Neural cell (in vitro differentiated cells): Measurements from ENCODE around the gene RHBDF2.

ENCODE experiments used
- EP300 ChIP-seq: fragments of 450-650 bp; conservative IDR thresholded peaks from 2 replicates; pipeline ENCODE4 v1.6.1; 2014; ENCODE audit warnings: antibody characterized with exemption, mild to moderate bottlenecking, moderate library complexity; ENCODE audit not compliant: poor library complexity, severe bottlenecking
- EZH2 ChIP-seq: fragments of 200-600, 300-800 bp; shearing (Covaris generic), sonication (generic); IDR thresholded peaks from 2 replicates; pipeline ENCODE4 v1.6.1; 2014; ENCODE audit warnings: antibody characterized with exemption, low read length, borderline replicate concordance, mild to moderate bottlenecking; ENCODE audit not compliant: insufficient read depth, poor library complexity, severe bottlenecking
- MXI1 ChIP-seq: fragments of 450-650 bp; conservative IDR thresholded peaks from 2 replicates; pipeline ENCODE4 v1.6.1; 2014; ENCODE audit warnings: antibody characterized with exemption, mild to moderate bottlenecking; ENCODE audit not compliant: poor library complexity, severe bottlenecking
- POLR2AphosphoS5 ChIP-seq: IDR thresholded peaks from 2 replicates; pipeline ENCODE4 v1.6.1; 2012
- RAD21 ChIP-seq: fragments of 450-650 bp; conservative IDR thresholded peaks from 2 replicates; pipeline ENCODE4 v1.6.1; 2014; ENCODE audit warnings: antibody characterized with exemption, mild to moderate bottlenecking, moderate library complexity
- SMC3 ChIP-seq: fragments of 450-650 bp; conservative IDR thresholded peaks from 2 replicates; pipeline ENCODE4 v1.6.1; 2014; ENCODE audit warnings: antibody characterized with exemption, mild to moderate bottlenecking, moderate library complexity; ENCODE audit not compliant: poor library complexity
- TAF1 ChIP-seq: IDR thresholded peaks from 2 replicates; pipeline ENCODE4 v1.6.1; 2012; ENCODE audit warnings: low read depth
- TF ChIP-seq, protein P1 (sequence below): fragments of 450-650 bp; IDR thresholded peaks from 2 replicates; pipeline ENCODE4 v1.5.1; 2014; ENCODE audit warnings: antibody characterized with exemption, mild to moderate bottlenecking, moderate library complexity; ENCODE audit not compliant: poor library complexity, severe bottlenecking
- TF ChIP-seq, protein P2 (sequence below): IDR thresholded peaks from 2 replicates; pipeline ENCODE4 v1.6.1; 2012; ENCODE audit warnings: borderline replicate concordance

DNA sequence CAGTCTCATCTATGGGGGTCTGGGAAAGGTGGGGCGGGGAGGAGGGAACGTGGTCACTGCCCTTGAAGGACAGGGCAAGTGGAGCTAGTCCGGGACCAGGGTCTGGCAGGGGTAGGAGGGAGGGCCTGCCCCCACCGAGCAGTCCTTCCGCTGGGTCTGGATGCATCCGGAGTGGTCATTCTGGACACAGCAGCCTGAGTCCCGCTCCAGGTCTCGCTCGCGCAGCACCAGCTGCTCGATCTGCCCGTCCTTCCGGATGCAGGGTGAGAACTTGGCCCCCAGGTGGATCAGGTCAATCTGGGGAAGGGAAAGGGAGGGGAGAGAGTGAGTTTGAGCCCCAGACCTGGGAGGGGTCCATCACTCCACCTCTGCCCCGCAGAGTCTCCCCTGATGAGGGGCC is 27.0 kb downstream of the RHBDF2 start:
- TF ChIP-seq POLR2AphosphoS5 (no peak), TAF1 (no peak), MXI1 (no peak), EZH2 (no peak), EP300 (no peak), SMC3 (no peak), RAD21 (no peak)
- TF ChIP-seq, protein P1, sequence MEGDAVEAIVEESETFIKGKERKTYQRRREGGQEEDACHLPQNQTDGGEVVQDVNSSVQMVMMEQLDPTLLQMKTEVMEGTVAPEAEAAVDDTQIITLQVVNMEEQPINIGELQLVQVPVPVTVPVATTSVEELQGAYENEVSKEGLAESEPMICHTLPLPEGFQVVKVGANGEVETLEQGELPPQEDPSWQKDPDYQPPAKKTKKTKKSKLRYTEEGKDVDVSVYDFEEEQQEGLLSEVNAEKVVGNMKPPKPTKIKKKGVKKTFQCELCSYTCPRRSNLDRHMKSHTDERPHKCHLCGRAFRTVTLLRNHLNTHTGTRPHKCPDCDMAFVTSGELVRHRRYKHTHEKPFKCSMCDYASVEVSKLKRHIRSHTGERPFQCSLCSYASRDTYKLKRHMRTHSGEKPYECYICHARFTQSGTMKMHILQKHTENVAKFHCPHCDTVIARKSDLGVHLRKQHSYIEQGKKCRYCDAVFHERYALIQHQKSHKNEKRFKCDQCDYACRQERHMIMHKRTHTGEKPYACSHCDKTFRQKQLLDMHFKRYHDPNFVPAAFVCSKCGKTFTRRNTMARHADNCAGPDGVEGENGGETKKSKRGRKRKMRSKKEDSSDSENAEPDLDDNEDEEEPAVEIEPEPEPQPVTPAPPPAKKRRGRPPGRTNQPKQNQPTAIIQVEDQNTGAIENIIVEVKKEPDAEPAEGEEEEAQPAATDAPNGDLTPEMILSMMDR, result no peak
- TF ChIP-seq, protein P2, sequence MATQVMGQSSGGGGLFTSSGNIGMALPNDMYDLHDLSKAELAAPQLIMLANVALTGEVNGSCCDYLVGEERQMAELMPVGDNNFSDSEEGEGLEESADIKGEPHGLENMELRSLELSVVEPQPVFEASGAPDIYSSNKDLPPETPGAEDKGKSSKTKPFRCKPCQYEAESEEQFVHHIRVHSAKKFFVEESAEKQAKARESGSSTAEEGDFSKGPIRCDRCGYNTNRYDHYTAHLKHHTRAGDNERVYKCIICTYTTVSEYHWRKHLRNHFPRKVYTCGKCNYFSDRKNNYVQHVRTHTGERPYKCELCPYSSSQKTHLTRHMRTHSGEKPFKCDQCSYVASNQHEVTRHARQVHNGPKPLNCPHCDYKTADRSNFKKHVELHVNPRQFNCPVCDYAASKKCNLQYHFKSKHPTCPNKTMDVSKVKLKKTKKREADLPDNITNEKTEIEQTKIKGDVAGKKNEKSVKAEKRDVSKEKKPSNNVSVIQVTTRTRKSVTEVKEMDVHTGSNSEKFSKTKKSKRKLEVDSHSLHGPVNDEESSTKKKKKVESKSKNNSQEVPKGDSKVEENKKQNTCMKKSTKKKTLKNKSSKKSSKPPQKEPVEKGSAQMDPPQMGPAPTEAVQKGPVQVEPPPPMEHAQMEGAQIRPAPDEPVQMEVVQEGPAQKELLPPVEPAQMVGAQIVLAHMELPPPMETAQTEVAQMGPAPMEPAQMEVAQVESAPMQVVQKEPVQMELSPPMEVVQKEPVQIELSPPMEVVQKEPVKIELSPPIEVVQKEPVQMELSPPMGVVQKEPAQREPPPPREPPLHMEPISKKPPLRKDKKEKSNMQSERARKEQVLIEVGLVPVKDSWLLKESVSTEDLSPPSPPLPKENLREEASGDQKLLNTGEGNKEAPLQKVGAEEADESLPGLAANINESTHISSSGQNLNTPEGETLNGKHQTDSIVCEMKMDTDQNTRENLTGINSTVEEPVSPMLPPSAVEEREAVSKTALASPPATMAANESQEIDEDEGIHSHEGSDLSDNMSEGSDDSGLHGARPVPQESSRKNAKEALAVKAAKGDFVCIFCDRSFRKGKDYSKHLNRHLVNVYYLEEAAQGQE, result no peak
